ENCODE measurements around the gene KAZN.

The KAZN gene

GRCh38 chr1:14715266-14715665 lies 116.8 kb downstream of the KAZN start:
- DNase-seq (ENCODE audit: low spot score) = no peak

GRCh38 chr1:14715802-14716201 lies 117.3 kb downstream of the KAZN start:
- no peak for DNase-seq (ENCODE audit: low spot score)

GRCh38 chr1:14716474-14716873 lies 118.0 kb downstream of the KAZN start:
- no peak for DNase-seq (ENCODE audit: low spot score)

- no peak for DNase-seq (ENCODE audit: low spot score)
Measured at GRCh38 chr1:14718476-14718875, 120.0 kb downstream of the KAZN start.

GRCh38 chr1:14723401-14723800 lies 124.9 kb downstream of the KAZN start:
- no peak for DNase-seq (ENCODE audit: low spot score)

GRCh38 chr1:14724246-14724645 lies 125.8 kb downstream of the KAZN start:
- no peak for DNase-seq (ENCODE audit: low spot score)

- DNase-seq (ENCODE audit: low spot score) = no peak
Measured at GRCh38 chr1:14724678-14725077, 126.2 kb downstream of the KAZN start.

- DNase-seq (ENCODE audit: low spot score) = no peak
Measured at GRCh38 chr1:14725238-14725637, 126.8 kb downstream of the KAZN start.

GRCh38 chr1:14725695-14726094 lies 127.2 kb downstream of the KAZN start:
- DNase-seq (ENCODE audit: low spot score) = no peak

- no peak for DNase-seq (ENCODE audit: low spot score)
Measured at GRCh38 chr1:14726606-14727005, 128.1 kb downstream of the KAZN start.

GRCh38 chr1:14728516-14728915 lies 130.0 kb downstream of the KAZN start:
- no peak for DNase-seq (ENCODE audit: low spot score)

GRCh38 chr1:14732728-14733047 lies 134.2 kb downstream of the KAZN start:
- no peak for DNase-seq (ENCODE audit: low spot score)

- no peak for DNase-seq (ENCODE audit: low spot score)
Measured at GRCh38 chr1:14733048-14733778, 134.7 kb downstream of the KAZN start.

- DNase-seq (ENCODE audit: low spot score) = no peak
Measured at GRCh38 chr1:14733779-14734140, 135.3 kb downstream of the KAZN start.

GRCh38 chr1:14735841-14736240 lies 137.4 kb downstream of the KAZN start:
- DNase-seq (ENCODE audit: low spot score) = no peak

- DNase-seq (ENCODE audit: low spot score) = no peak
Measured at GRCh38 chr1:14737561-14738094, 139.1 kb downstream of the KAZN start.

GRCh38 chr1:14738235-14738634 lies 139.8 kb downstream of the KAZN start:
- no peak for DNase-seq (ENCODE audit: low spot score)

- DNase-seq (ENCODE audit: low spot score) = no peak
Measured at GRCh38 chr1:14738647-14739046, 140.2 kb downstream of the KAZN start.

GRCh38 chr1:14739082-14739832 lies 140.8 kb downstream of the KAZN start:
- no peak for DNase-seq (ENCODE audit: low spot score)

GRCh38 chr1:14740016-14740415 lies 141.5 kb downstream of the KAZN start:
- no peak for DNase-seq (ENCODE audit: low spot score)

- DNase-seq (ENCODE audit: low spot score) = no peak
Measured at GRCh38 chr1:14741082-14741481, 142.6 kb downstream of the KAZN start.

GRCh38 chr1:14741532-14741931 lies 143.0 kb downstream of the KAZN start:
- DNase-seq (ENCODE audit: low spot score) = no peak

GRCh38 chr1:14742181-14742980 lies 143.9 kb downstream of the KAZN start:
- no peak for DNase-seq (ENCODE audit: low spot score)
